HG02870 (cell line): ENCODE measurements around the gene HSPA4.

Experiments
- ATAC-seq: cut with Tn5 transposase; IDR thresholded peaks from one replicate; pipeline ENCODE4 v1.9.1; 2021; ENCODE audit warnings: mild to moderate bottlenecking, moderate library complexity; ENCODE audit not compliant: unreplicated experiment

HSPA4 gene

GRCh38 chr5:133154274-133155075, 102.7 kb downstream of the HSPA4 start:
- no peak for ATAC-seq

GRCh38 chr5:133155326-133155969, 103.6 kb downstream of the HSPA4 start:
- ATAC-seq: no peak
